Activated CD4-positive, CD25-positive, alpha-beta regulatory T cell treated with anti-CD3 and anti-CD28 coated beads, Interleukin-2, amount 50 U/mL, for 16 hours (primary cell): Measurements from ENCODE around the gene ZNF18.

Source experiments
- DNase-seq: peaks from one replicate; pipeline ENCODE4 v3.0.0-alpha.2; 2020; ENCODE audit warnings: low read depth, low spot score

Gene ZNF18, protein sequence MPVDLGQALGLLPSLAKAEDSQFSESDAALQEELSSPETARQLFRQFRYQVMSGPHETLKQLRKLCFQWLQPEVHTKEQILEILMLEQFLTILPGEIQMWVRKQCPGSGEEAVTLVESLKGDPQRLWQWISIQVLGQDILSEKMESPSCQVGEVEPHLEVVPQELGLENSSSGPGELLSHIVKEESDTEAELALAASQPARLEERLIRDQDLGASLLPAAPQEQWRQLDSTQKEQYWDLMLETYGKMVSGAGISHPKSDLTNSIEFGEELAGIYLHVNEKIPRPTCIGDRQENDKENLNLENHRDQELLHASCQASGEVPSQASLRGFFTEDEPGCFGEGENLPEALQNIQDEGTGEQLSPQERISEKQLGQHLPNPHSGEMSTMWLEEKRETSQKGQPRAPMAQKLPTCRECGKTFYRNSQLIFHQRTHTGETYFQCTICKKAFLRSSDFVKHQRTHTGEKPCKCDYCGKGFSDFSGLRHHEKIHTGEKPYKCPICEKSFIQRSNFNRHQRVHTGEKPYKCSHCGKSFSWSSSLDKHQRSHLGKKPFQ

DNA sequence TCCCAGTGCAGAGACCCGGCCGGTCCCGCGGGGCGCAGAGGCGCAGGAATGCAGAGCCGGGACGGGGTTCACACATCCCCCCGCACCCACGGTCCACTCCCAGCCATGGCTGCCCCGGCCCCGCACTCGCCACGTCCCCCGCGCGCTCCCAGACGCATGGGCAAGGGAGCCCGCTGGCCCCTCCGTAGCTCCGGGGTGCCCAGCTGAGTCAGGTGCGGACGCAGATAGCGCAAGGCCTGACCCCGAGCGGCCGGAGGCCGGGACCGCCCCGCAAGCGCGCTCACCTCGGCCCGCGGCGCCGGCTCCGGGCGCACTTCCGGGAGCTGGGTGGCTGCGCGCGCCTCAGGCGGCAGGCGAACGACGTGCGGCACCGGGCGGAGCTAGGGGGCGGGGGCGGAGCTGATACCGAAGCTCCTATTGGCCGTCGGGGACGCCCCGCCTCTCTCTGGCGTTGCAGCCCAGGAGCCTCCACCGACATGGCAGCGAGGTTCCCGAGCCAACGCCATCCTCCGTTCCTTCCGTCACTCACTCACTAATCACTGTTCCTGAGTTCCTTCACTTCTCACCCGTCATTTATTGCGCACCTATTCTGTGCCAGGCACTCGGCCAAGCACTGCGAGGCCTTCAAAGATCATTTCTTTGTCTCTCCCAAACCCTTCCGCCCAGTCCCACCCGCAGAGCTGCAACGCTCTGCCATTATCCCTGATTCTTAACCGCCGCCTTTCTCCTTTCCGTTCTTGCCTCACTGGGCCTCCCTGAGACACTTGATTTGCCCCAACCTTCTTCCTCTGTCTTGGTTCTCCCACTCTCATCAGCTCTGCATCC is at the start of gene ZNF18:
Gene ZNF18 (minus strand): TSS at position 329 of the 825 bp plus-strand sequence. CDS start 4,646 bp downstream, outside the sequence.
- DNase-seq, result peak; percentile 83

DNA sequence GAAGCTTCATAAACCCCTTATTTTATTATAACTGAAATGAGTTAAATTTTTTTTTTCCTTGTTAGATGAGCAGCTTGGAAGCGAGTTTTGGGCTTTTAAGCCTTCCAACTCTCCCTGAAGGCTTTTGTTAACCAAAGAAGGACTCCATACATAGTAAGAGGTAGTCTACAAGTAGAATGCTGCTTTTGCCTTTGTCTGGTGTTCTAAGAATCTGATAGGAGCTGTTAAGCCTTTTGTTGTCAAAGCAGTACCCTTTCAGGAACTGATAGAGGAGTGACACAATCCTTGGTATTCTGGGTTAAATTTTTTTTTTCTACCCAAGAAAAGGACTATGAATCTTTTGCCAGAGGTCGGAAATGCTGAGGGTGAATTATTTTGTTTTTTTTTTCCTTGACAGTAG is 49.5 kb upstream of the ZNF18 start:
- no peak for DNase-seq

DNA sequence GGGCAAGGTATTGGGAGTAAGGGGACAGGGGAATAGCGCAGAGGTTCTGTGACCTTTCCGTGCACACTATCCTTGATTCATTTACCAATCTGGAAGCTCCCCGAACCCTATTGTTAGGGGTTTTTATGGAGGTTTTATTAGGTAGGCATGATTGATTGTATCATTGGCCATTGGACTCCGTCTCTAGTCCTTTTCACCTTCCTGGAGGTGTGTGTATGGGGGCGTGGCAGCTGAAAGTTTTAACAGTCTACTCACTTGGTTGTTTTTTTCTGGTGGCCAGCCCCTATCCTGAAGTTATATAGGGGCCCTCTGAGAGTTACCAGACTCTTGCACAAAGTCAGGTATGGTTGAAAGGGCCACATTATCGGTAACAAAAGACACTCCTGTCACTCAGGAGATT is 46.4 kb upstream of the ZNF18 start:
- no peak for DNase-seq

DNA sequence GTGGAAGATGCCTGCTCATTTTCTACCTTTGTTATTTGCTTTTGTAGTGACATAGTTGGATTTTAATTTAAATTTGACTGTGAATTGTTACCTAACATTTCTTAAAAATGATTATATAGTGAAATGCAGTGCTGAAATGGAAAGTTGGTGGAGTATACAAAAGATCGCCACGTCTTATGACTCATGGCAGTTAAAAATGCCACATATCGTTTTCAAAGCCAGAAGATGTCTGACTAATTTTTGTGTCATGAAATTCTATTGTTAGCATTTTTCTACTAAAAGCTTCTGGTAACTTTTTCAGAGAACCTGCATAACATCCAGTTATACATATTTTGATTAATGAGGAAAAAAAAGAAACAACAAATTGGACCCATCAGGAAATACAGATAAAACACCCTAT is 44.0 kb upstream of the ZNF18 start:
- DNase-seq, result no peak

DNA sequence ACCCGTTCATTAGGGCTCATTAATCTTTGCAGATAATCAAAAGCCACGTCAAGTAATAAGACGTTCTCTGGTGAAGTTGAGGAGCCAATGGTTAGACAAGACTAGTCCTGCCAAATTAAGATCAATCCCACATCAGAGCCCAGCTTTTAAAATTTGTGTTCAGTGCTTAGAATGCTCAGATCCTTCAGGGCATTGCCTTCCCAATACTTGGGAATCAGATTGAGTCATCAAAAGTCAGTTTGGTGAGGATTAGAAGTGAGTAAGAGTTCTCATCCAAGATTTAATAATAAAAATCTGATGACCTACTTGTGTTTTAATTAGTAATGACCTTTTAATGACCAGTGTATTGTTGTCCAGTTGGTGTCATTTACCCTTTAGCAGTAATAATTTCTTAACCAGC is 43.2 kb upstream of the ZNF18 start:
- no peak for DNase-seq

DNA sequence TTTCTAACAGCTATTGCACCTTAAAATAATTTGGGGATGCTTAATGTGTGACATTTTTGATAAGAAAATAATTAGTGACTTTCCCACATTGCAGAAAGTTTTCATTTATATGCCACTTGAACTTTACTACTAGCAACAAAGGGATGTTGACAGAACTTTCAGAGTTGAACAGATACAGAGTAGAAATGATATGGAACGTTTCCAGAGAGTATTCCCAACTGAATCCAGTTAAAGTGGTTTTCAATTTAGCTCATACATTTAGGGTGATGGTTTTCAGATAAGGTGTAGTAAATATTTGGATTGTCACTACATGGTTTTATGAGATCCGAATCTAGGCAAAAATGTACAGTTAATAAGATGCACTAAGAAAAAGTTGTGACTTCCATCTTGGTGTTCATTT is 40.7 kb upstream of the ZNF18 start:
- DNase-seq, result no peak

DNA sequence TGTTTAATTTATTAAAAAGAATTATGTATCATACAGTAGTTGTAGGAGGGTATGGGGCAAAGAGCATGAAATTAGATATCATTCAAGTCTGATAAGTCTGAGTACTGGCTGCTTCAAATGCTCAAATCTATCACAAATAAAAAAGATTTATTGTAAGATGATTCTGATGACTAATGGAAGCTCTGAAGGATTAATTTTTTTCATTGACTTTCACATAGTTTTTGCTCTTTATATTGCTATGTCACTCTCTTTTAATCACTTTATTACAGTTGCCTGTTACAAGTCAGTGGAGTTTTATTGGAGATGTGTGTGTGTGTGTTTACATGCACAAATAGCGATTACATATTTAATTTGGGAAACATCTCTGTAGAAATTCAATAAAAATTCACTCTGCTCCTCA is 38.4 kb upstream of the ZNF18 start:
- DNase-seq, result no peak

DNA sequence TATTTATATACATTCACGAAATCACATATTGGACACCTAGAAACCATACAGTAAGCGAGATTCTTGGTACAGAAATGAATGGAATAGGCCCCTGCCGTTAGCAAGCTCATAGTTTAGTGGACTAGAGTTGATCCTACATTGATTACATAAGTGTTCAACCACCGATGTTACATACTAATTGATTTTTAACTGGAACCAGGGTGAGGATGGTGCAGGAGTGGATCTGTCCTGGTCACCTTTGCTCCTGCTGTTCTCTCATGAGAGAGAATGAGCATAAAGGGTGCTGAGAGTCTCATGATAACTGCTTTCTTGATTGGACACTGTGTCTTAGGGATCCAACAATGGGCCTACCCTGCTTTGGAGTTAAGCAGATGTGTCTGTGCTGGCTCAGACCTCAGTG is 37.3 kb upstream of the ZNF18 start:
- DNase-seq, result no peak

DNA sequence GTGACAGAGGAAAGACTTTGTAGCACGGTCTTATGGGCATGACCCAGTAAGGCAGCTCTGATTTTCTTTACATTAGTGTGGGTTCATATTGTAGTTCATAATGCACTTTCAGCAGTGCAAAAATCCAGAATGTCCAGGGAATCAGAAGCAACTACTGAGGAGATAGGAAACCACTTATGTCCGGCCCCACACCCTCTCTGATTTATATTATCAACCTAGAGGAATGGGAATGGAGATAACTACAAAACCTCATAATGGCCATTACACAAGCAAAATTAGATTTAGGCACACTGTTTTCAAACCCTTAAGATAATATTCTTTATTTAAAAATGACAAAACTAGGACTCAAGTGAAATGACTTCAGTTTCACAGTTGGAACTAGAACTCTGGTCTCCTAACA is 31.3 kb upstream of the ZNF18 start:
- no peak for DNase-seq

DNA sequence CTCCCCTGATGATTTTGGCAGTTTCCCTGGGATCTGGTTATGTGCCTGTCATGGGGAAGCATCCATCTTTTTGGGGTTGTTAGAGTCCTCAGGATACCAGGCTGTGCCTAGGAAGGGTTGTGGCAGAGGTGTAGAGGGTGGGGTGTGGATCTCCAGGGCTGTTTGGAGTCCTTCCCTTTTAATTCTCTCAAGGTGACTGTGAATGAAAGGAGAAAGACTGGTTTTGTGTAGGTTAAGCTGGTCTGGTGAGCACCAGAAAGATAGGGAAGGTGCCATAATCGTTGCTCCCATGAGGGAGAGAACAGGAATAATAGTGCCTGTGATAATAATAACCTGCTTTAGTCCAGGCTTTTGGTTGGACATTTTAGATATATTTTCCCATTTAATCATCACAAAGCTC is 30.4 kb upstream of the ZNF18 start:
- no peak for DNase-seq

DNA sequence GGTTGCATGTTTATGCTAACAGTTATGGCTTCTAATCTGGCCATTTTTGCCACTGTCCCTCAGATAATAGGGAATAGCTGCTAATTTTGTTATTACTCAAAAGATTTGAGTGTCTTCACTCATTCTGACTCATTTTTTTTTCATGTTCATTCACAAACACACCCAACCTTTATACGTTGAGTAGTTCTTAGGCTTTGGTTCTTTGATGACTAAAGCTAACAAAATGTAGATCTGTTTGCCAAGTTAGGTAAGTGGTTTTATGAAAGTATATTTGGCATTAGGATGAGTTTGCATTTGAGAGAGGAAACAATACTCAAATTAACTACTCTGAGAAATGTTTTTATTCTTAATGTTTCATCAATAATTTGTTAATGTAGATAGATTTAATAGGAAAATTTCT is 27.1 kb upstream of the ZNF18 start:
- DNase-seq, result no peak

DNA sequence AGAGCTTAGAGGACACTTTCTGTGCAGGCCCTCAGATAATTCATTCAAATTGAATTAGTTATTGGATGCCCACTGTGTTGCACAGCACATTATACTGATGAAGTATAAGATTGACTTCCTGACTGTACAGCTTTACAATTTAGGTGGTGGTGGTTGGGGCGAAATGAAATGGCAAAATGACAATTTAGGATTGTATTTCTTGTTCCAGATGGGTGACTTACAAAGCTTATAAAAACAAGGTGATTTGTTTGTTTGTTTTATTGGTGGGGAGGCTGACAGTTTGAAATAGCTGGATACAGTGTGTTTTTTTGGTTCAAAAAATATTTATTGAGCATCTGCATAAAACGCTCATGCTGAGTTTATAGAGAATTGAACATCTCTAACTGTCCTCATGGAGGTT is 25.0 kb upstream of the ZNF18 start:
- no peak for DNase-seq

DNA sequence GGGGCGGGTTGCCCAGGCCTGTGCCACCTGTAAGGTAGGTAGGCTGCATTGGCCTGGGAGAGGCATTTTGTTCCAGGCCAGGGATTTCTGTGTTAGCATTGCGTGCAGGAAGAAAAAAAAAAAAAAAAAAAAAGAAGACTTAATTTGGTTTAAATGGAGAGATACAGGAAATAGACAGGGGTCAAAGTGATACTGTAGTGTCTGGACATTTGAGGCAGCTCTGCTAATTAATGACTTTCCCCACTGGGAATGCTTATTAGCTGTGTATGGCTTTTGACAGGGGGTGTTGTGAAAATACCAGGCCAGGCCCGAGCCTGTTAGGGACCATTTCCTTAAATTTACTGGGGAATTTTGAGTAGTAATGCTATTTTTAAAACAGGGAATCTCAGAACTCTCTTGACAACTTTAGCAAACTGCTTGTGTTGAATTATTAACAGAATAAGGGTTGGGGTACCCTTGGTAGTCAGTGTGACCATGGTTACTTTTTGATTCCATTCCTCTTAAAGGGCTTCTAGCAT is 24.4 kb upstream of the ZNF18 start:
- no peak for DNase-seq

DNA sequence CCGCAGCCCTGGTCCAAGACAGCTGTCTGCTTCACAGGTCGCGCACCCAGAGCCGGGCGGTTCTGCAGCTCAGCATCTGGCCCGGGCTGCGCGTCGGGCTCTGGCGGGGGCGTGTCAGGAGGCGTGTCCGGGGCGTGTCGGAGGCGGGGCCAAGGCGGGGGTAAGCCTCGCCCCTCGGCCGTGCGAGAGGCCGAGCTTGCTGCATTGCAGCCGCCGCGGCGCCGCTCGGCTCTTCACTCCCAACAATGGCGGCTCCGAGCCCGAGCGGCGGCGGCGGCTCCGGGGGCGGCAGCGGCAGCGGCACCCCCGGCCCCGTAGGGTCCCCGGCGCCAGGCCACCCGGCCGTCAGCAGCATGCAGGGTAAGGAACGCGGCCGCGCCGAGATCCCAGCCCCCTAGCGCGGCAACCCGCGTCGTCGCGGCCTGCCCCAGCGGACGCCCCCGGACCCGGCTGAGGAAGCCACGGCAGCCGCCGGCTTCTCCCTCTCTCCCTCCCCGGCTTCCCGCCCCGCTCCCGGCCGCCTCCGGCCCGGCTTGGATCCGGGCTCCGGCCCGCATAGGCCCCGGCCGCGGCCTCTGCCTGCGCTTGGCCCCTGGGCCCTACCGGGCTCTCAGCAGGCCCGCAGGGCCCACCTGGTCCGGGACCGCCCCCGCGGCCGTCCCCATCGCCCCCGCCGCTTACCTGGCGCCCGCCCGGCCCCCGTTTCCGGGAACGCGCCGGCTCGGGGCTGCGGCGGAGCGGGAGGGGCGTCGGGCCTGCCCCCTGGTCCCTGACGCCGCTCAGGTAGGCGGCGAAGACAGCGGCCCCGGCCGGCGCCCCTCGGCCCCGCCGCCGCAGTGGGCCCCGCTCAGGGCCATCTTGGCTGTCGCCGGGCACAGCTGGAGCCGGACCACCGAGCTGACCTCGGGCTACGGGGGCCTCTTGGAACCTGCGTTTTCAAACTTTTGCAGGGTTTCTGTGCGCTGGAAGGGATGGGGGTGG is 23.7 kb upstream of the ZNF18 start, which contains the start of gene MAP2K4:
Gene MAP2K4 (plus strand): TSS at position 236 of the 981 bp plus-strand sequence. CDS start 10 bp downstream, at position 246.
- peak; percentile 91 for DNase-seq

DNA sequence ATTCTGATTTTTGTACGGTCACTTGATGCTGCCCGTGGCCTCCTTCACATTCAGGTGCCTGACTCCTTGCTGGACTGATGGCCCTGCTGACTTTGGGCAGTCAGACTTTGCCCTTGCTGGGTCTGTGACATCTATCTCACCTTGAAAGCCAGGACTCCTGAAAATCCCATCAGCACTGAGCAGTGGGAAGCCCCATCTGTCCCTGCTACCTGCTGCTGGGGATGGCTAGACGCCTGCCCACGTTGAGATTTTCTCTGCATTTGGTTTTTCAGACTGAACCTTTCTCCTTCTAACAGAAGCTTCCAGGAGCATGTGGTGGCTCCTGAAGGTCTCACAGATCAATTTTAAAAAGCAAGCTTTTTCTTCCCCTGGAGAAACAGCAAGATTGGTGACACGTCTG is 10.2 kb upstream of the ZNF18 start:
- DNase-seq, result no peak

DNA sequence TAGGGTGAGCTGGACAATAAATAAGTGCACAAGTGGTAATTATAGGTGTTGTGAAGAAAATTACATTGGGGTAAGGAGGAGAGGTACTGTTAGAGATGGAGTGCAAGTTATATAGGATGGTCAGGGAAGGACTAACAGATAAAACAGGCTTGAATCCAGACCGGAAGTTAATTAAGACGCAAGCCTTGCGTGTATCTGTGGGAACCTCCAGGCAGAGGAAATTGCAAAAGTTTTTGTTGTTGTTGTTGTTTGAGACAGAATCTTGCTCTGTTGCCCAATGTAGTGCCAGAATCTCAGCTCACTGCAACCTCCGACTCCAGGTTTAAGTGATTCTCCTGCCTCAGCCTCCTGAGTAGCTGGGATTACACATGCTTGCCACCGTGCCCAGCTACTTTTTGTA is 2.4 kb upstream of the ZNF18 start:
- DNase-seq, result no peak

DNA sequence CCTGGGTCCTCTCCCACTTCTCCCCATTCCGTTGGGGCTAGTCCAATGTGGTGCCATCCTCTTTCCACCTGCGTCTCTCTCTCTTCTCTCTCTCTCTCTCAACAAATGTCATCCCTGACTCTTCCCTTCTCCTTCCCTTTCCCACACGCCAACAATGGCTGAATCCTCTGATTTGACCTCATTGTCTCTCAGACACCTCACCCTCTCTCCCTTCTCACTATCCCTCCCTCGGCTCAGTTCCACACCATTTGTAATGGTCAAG is 628 bp upstream of the ZNF18 start:
- no peak for DNase-seq

DNA sequence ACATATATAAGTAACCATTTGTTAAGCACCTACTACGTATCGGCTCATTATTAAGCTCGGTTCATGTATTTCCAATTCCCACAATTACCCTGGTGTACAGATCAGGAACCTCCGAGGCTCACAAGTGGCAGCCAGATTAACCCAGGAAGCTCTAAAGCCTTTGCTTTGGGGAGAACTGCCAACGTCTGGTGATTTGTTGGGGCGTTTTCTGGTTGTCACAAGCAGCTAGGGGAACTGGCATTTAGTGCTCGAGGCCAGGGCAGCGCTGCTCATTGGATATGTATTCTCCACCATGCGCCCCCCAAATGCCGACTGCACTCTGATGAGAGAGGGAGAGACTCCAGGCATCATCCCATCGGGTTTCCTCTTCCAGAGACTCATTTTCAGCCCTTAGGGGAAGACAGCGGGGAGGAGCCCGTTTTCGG is 541 bp downstream of the ZNF18 start:
- DNase-seq, result no peak

DNA sequence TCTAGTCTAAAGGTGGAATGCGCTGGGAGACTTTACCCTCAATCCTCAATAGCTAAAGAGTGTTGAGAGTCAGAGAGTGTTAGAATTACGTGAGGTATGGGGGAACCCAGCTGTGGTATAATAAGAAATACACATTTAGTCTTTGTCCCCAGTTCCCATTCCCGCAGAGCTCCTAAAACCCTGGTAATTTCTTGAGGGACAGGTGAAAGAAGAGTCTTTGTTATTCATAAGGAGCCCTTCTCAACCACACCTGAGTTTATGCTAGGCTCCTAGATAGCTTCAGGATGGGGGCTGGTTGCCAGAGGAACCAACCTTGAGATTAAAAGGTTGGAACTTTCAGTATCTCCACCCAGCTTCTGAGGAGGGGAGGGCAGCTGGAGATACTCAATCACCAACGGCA is 5.8 kb downstream of the ZNF18 start:
- no peak for DNase-seq

DNA sequence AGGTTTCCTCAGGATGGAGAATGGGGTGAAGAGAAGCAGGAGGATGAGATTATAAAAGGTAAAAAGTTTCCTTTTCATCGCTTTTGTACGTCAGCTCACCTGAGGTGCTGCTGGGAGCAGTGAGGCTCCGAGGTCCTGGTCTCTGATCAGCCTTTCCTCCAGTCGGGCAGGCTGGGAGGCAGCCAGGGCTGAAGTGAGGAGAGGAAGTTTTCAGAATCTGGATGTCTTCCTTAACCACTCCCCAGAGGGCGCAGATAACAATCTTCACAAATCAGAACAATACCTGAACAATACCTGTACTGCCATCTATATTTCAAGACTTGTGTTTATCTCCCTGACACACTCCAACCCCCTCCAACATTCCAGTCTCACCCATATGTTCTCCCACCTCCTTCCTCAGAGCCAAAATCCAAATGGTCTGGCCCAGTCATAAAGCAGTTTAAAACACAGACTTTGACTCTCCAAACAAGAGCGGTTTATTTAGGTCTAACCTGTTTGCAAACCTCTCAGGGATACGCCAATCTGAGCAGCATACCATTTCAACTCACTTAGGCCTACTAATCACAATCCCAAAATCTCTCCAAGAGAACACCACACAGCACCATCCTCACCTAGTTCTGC is 6.8 kb downstream of the ZNF18 start:
- DNase-seq, result no peak

DNA sequence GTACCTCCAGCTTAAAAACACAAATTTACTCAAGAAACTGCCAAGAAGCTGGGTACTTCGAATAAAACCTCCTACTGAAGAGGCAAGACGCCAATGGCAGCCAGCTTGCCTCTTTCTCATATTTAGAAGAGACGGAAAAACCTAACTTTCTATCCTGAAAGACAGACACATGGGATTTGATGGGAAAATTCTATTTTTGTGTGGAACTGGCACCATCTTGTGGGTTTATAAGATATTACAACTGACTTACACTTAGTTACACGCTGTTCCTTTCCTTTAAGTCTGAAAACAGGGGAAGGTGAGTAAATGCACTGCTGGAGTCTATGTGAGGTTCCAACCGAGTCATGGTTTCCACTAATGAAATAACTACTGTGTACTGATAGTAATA is 10.3 kb downstream of the ZNF18 start:
- no peak for DNase-seq
